H1 (cell line): ENCODE measurements around the gene FRAT2. TPM values are rescaled to one million over a fixed set of nuclear protein-coding genes. Genes with fewer than 3 reads are reported as not detected.

Experiments used
- CTCF ChIA-PET: fragments of 300-600 bp; sonication (Branson Sonifier 250); formaldehyde crosslinking; loops from one replicate; lab custom pipeline; 2021; ENCODE audit not compliant: partially characterized antibody; lab: Charles Lee
- POLR2A ChIA-PET: fragments of 300-600 bp; sonication (Branson Sonifier 250); formaldehyde crosslinking; loops from one replicate; lab custom pipeline; 2021; ENCODE audit warnings: inconsistent platforms; ENCODE audit not compliant: partially characterized antibody; lab: Charles Lee
- DNase-seq, 2 experiments: peaks; one replicate each; pipeline versions ENCODE4 v3.0.0 to v3.0.0-alpha.2; 2010 to 2022; ENCODE audit warnings: low spot score in 2 of 2, low read depth in 1 of 2, mixed read lengths in 1 of 2
- FAIRE-seq: peaks from 2 replicates; lab custom pipeline; 2011; peaks lifted over from hg19 to GRCh38; lab: Jason Lieb, UNC
- H2AFZ ChIP-seq: 2 replicates; pipeline ENCODE4 v1.8.1; 2012; ENCODE audit warnings: low read length, inconsistent platforms
- H2AK5ac ChIP-seq: 2 replicates; pipeline ENCODE4 v1.6.1; 2013; ENCODE audit warnings: low read depth, low read length
- H2BK120ac ChIP-seq: replicated peaks from 2 replicates; pipeline ENCODE3; 2013; ENCODE audit warnings: low read depth, low read length, inconsistent platforms
- H2BK12ac ChIP-seq: 2 replicates; pipeline ENCODE4 v1.6.1; 2013; ENCODE audit warnings: low read depth, low read length
- H2BK15ac ChIP-seq: 2 replicates; pipeline ENCODE4 v1.6.1; 2013; ENCODE audit warnings: low read length
- H2BK20ac ChIP-seq: 2 replicates; pipeline ENCODE4 v1.6.1; 2013; ENCODE audit warnings: low read length
- H2BK5ac ChIP-seq: 2 replicates; pipeline ENCODE4 v1.6.1; 2013; ENCODE audit warnings: low read depth, low read length
- H3K14ac ChIP-seq: 2 replicates; pipeline ENCODE4 v1.6.1; 2013; ENCODE audit warnings: inconsistent platforms; ENCODE audit not compliant: insufficient read length
- H3K18ac ChIP-seq: 2 replicates; pipeline ENCODE4 v1.6.1; 2013; ENCODE audit warnings: low read length; ENCODE audit errors: extremely low read depth
- H3K23ac ChIP-seq: 2 replicates; pipeline ENCODE4 v1.6.1; 2013; ENCODE audit warnings: inconsistent platforms; ENCODE audit not compliant: insufficient read length
- H3K23me2 ChIP-seq: 2 replicates; pipeline ENCODE4 v1.6.1; 2013; ENCODE audit warnings: low read depth, low read length
- H3K27ac ChIP-seq: 2 replicates; pipeline ENCODE4 v1.6.1; 2011; ENCODE audit warnings: low read depth, low read length, inconsistent platforms
- H3K27me3 ChIP-seq, 4 experiments: replicated peaks in 1 of 4; 1 replicate in 1 of 4; 2 replicates in 3 of 4; pipeline versions ENCODE4 v1.6.1 to v1.8.1; 2011 to 2013; ENCODE audit warnings: low read length in 3 of 4, mild to moderate bottlenecking in 3 of 4, inconsistent platforms in 2 of 4, mixed read lengths in 2 of 4, moderate library complexity in 1 of 4; ENCODE audit not compliant: control insufficient read depth in 3 of 4, insufficient read depth in 3 of 4; ENCODE audit errors: extremely low read depth in 1 of 4
- H3K36me3 ChIP-seq, 4 experiments: 2 replicates each; pipeline versions ENCODE4 v1.6.1 to v1.8.1; 2011 to 2013; ENCODE audit warnings: mild to moderate bottlenecking in 4 of 4, low read length in 3 of 4, moderate library complexity in 2 of 4, control low read depth in 1 of 4, inconsistent platforms in 1 of 4; ENCODE audit not compliant: insufficient read depth in 4 of 4, control insufficient read depth in 2 of 4
- H3K4ac ChIP-seq: replicated peaks from 2 replicates; pipeline ENCODE3; 2013; ENCODE audit warnings: low read length, low read depth, mixed read lengths, inconsistent platforms; ENCODE audit not compliant: insufficient read length
- H3K4me1 ChIP-seq, 4 experiments: replicated peaks in 1 of 4; 1 replicate in 1 of 4; 2 replicates in 3 of 4; pipeline versions ENCODE4 v1.6.1 to v1.8.1; 2011 to 2013; ENCODE audit warnings: low read length in 3 of 4, inconsistent platforms in 2 of 4, mixed read lengths in 1 of 4; ENCODE audit not compliant: insufficient read depth in 4 of 4, control insufficient read depth in 3 of 4
- H3K4me2 ChIP-seq, 2 experiments: 2 replicates each; pipeline versions ENCODE4 v1.6.1 to v1.8.1; 2011 to 2013; ENCODE audit warnings: low read depth in 2 of 2, low read length in 2 of 2, control low read depth in 1 of 2, inconsistent platforms in 1 of 2, mild to moderate bottlenecking in 1 of 2; ENCODE audit not compliant: insufficient read depth in 1 of 2
- H3K4me3 ChIP-seq, 4 experiments: fragments of 200-600, 300-600 bp in 1 of 4; sonication (generic), shearing (Covaris generic), sonication (Bioruptor Twin) in 1 of 4; 2 replicates each; pipeline versions ENCODE4 v1.5.1 to v1.8.1; 2011 to 2016; ENCODE audit warnings: low read length in 4 of 4, low read depth in 3 of 4, control low read depth in 2 of 4, inconsistent platforms in 2 of 4, mild to moderate bottlenecking in 2 of 4, mixed read lengths in 1 of 4, moderate library complexity in 1 of 4; ENCODE audit not compliant: insufficient read depth in 2 of 4; ENCODE audit errors: extremely low read depth in 1 of 4
- H3K56ac ChIP-seq: replicated peaks from 2 replicates; pipeline ENCODE3; 2013; ENCODE audit warnings: low read depth, mild to moderate bottlenecking, mixed read lengths, low read length, inconsistent platforms; ENCODE audit not compliant: insufficient read length
- H3K79me1 ChIP-seq: 2 replicates; pipeline ENCODE4 v1.6.1; 2013; ENCODE audit warnings: low read depth, low read length, control low read depth
- H3K79me2 ChIP-seq, 2 experiments: 2 replicates each; pipeline versions ENCODE4 v1.6.1 to v1.8.1; 2012 to 2013; ENCODE audit warnings: low read length in 2 of 2, mild to moderate bottlenecking in 2 of 2, inconsistent platforms in 1 of 2; ENCODE audit not compliant: insufficient read depth in 2 of 2, control insufficient read depth in 1 of 2
- H3K9ac ChIP-seq, 4 experiments: replicated peaks in 1 of 4; 1 replicate in 1 of 4; 2 replicates in 3 of 4; pipeline versions ENCODE4 v1.6.1 to v1.8.1; 2011 to 2013; ENCODE audit warnings: low read depth in 3 of 4, low read length in 3 of 4, control low read depth in 2 of 4, mild to moderate bottlenecking in 2 of 4, moderate library complexity in 2 of 4, inconsistent platforms in 1 of 4; ENCODE audit errors: extremely low read depth in 1 of 4
- H3K9me3 ChIP-seq, 2 experiments: 2 replicates each; pipeline versions ENCODE4 v1.6.1 to v1.8.1; 2012 to 2013; ENCODE audit warnings: mild to moderate bottlenecking in 2 of 2, moderate library complexity in 2 of 2, control low read depth in 1 of 2, inconsistent platforms in 1 of 2, low read depth in 1 of 2, low read length in 1 of 2, mixed read lengths in 1 of 2; ENCODE audit not compliant: insufficient read depth in 2 of 2
- H4K20me1 ChIP-seq, 2 experiments: replicated peaks in 1 of 2; 2 replicates each; pipeline versions ENCODE3 to v1.8.1; 2011 to 2013; ENCODE audit warnings: inconsistent platforms in 2 of 2, low read length in 2 of 2, mild to moderate bottlenecking in 1 of 2; ENCODE audit not compliant: insufficient read depth in 2 of 2, control insufficient read depth in 1 of 2
- H4K5ac ChIP-seq: 2 replicates; pipeline ENCODE4 v1.6.1; 2013; ENCODE audit warnings: low read length, low read depth, mixed read lengths, inconsistent platforms; ENCODE audit not compliant: insufficient read length
- H4K8ac ChIP-seq: 2 replicates; pipeline ENCODE4 v1.8.0; 2013; ENCODE audit warnings: mild to moderate bottlenecking, moderate library complexity, low read length, inconsistent platforms; ENCODE audit not compliant: insufficient read depth; ENCODE audit errors: extremely low read depth
- H4K91ac ChIP-seq: replicated peaks from 2 replicates; pipeline ENCODE3; 2013; ENCODE audit warnings: low read length, mixed read lengths, inconsistent platforms; ENCODE audit not compliant: insufficient read length
- CHD2 ChIP-seq: IDR thresholded peaks from 2 replicates; pipeline ENCODE4 v1.6.1; 2012; ENCODE audit warnings: low read length, improper control_type of control experiment
- CREB1 ChIP-seq: IDR thresholded peaks from 2 replicates; pipeline ENCODE4 v1.6.1; 2012; ENCODE audit warnings: inconsistent platforms
- EGR1 ChIP-seq: IDR thresholded peaks from 2 replicates; pipeline ENCODE4 v1.6.1; 2011; ENCODE audit warnings: low read depth, low read length, borderline replicate concordance
- EZH2 ChIP-seq: fragments of 200-600 bp; sonication (generic); IDR thresholded peaks from 2 replicates; pipeline ENCODE4 v1.7.1; 2012; ENCODE audit warnings: low read depth, mild to moderate bottlenecking, moderate library complexity, low read length, inconsistent platforms; ENCODE audit not compliant: severe bottlenecking
- GTF2F1 ChIP-seq: IDR thresholded peaks from 2 replicates; pipeline ENCODE4 v1.6.1; 2012; ENCODE audit warnings: low read depth, low read length, improper control_type of control experiment, borderline replicate concordance
- JUN ChIP-seq: IDR thresholded peaks from 2 replicates; pipeline ENCODE4 v1.6.1; 2011; ENCODE audit warnings: low read depth, mild to moderate bottlenecking, improper control_type of control experiment, low read length
- KDM1A ChIP-seq: fragments of 200-600, 300-600 bp; sonication (generic); IDR thresholded peaks from 2 replicates; pipeline ENCODE4 v1.7.1; 2016; ENCODE audit warnings: mild to moderate bottlenecking, low read length, borderline replicate concordance
- KDM5A ChIP-seq: fragments of 200-600 bp; IDR thresholded peaks from 2 replicates; pipeline ENCODE4 v1.7.1; 2012; ENCODE audit warnings: mild to moderate bottlenecking, low read length, inconsistent platforms, mixed read lengths
- NANOG ChIP-seq: IDR thresholded peaks from 2 replicates; pipeline ENCODE4 v1.6.1; 2011; ENCODE audit warnings: low read length, low read depth, mild to moderate bottlenecking, inconsistent platforms; ENCODE audit not compliant: insufficient read depth, poor library complexity, severe bottlenecking
- POLR2A ChIP-seq, 2 experiments: IDR thresholded peaks; 1 replicate in 1 of 2; 2 replicates in 1 of 2; pipeline ENCODE4 v1.6.1; 2011; ENCODE audit warnings: low read depth in 2 of 2, low read length in 2 of 2, mild to moderate bottlenecking in 2 of 2; ENCODE audit errors: control extremely low read depth in 1 of 2
- TBP ChIP-seq: IDR thresholded peaks from 2 replicates; pipeline ENCODE4 v1.6.1; 2011; ENCODE audit warnings: low read depth, low read length, improper control_type of control experiment
- TEAD4 ChIP-seq: IDR thresholded peaks from 2 replicates; pipeline ENCODE4 v1.6.1; 2012; ENCODE audit warnings: low read depth, low read length, inconsistent platforms, mixed read lengths
- YY1 ChIP-seq: IDR thresholded peaks from 2 replicates; pipeline ENCODE4 v1.6.1; 2011; ENCODE audit warnings: low read depth, mild to moderate bottlenecking, low read length
- WGBS, 2 experiments: shearing (Covaris generic) in 1 of 2; methylation state at CpG; one replicate each; pipeline versions ENCODE4 v1.1.6 to v1.1.7; 2013 to 2015; ENCODE audit warnings: low lambda C conversion rate in 2 of 2, mixed read lengths in 2 of 2, inconsistent platforms in 1 of 2, low coverage in 1 of 2, missing lambda C conversion rate in 1 of 2; ENCODE audit not compliant: insufficient replicate concordance in 2 of 2, insufficient coverage in 1 of 2, insufficient read length in 1 of 2; ENCODE audit errors: extremely low coverage in 1 of 2, missing lambda C conversion rate in 1 of 2; 5-methylcytosine and 5-hydroxymethylcytosine counted together
- polyA plus RNA-seq, 7 experiments: library from polyadenylated mRNA; depleted of rRNA in 3 of 7; stranded (reverse) in 5 of 7; unstranded in 2 of 7; fragments of >200 nt in 5 of 7; fragments of 200-250 nt in 2 of 7; gene quantifications; 1 replicate in 5 of 7; 2 replicates in 1 of 7; 4 replicates in 1 of 7; pipeline versions ENCODE4 v1.2.1 to v1.2.3, GENCODE V29; 2011 to 2013; ENCODE audit warnings: missing spikeins in 2 of 7, mixed read lengths in 2 of 7
- total RNA-seq: library from RNA; stranded (reverse); fragmentation: NEBNext Ultra II Directional; extraction: Animal tissue kit (Norgen Biotek cat#: 25700); gene quantifications from 2 replicates; pipeline ENCODE4 v1.2.1, GENCODE V29; 2021

Gene FRAT2
- total and polyA plus RNA-seq, 2 of the 8 experiments (the other 6 are each of a cell fraction or from before 2014, with no cell fraction given), result 47.4 to 83.0 TPM

DNA sequence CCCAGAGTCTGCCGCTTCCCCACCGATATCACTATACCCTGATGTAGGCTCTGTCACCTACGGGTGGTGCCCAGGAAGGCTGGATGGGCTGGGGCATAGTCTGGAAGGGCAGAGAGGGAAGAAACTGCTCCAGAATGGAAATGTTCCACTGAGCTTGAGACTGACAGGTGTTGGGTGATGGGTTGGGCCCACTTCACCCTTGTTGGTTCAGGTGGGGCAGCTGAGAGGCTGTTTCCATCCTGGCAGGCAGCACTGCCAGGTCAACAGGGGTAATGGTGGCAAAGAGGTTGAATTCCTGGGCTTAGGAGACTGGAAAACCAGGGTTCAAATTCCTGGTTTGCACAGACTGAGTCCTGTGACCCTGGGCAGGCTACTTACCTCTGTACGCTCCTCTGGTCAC lies 28.5 kb upstream of the FRAT2 start:
- H2BK5ac ChIP-seq, result no peak overlapping the region
- peaks cover 0 to 6% of the 10 kb centered on the region in 2 experiments for H4K20me1 ChIP-seq
- H3K18ac ChIP-seq, result no peak overlapping the region
- no peak overlapping the region for H2BK15ac ChIP-seq
- H3K27ac ChIP-seq, result no peak overlapping the region
- H2BK12ac ChIP-seq, result no peak overlapping the region
- WGBS, 2 experiments, result 99% methylated on average over 4 of the region's 4 CpGs; no CpG with 5 or more reads in 1 of the 2 experiments
- no peak overlapping the region for H3K23ac ChIP-seq
- H3K36me3 ChIP-seq, result peaks cover 15 to 42% (median 38%) of the 10 kb centered on the region in 4 experiments
- H3K14ac ChIP-seq, result no peak overlapping the region
- H4K5ac ChIP-seq, result no peak overlapping the region
- H3K9me3 ChIP-seq, result no peaks in the 10 kb centered on the region
- H3K79me1 ChIP-seq, result no peaks in the 10 kb centered on the region
- no peak overlapping the region for H2BK120ac ChIP-seq
- H3K79me2 ChIP-seq, result no peaks in the 10 kb centered on the region
- no peak overlapping the region for H4K91ac ChIP-seq
- H3K23me2 ChIP-seq, result no peaks in the 10 kb centered on the region
- H3K4me2 ChIP-seq, result no peak overlapping the region
- H3K4me1 ChIP-seq, result no peaks in the 10 kb centered on the region; a peak in 1 of 7 replicates
- H2AFZ ChIP-seq, result no peak overlapping the region
- H3K4ac ChIP-seq, result no peak overlapping the region
- H3K9ac ChIP-seq, result no peak overlapping the region
- no peak overlapping the region for H3K4me3 ChIP-seq
- no peak for DNase-seq
- no peak for TF ChIP-seq KDM1A
- no peak for TF ChIP-seq GTF2F1
- TF ChIP-seq EZH2, result no peak
- no peak for TF ChIP-seq CHD2
- no peak for TF ChIP-seq EGR1
- TF ChIP-seq KDM5A, result no peak
- no peak for TF ChIP-seq YY1
- TF ChIP-seq NANOG, result no peak
- no peak for TF ChIP-seq JUN
- no peak for TF ChIP-seq TBP
- TF ChIP-seq CREB1, result no peak
- no peak for TF ChIP-seq TEAD4
- TF ChIP-seq POLR2A (IDR thresholded peaks at IDR 0.05; ENCODE audit: control extremely low read depth in 1 of 2, low read depth in 2 of 2, low read length in 2 of 2), result no peak
- no peak for FAIRE-seq
- H2AK5ac ChIP-seq, result no peak overlapping the region
- no peak overlapping the region for H4K8ac ChIP-seq
- POLR2A ChIA-PET, result no interaction called here
- CTCF ChIA-PET, result interaction anchor here (1.0 to 1.9 kb wide), 2 partner anchors 23 to 85 kb away, joined by 3 to 12 read pairs; no protein-coding TSS in a partner anchor
- no peak overlapping the region for H2BK20ac ChIP-seq
- no peaks in the 10 kb centered on the region for H3K27me3 ChIP-seq
- H3K56ac ChIP-seq, result no peak overlapping the region
